Heart left ventricle (tissue), 16 donors: ENCODE measurements around the gene CDCA7. TPM values are rescaled to one million over a fixed set of nuclear protein-coding genes. Genes with fewer than 3 reads are reported as not detected.

Source experiments
- ATAC-seq, 4 donors: fragments of 200-7000 bp; cut with Tn5 transposase; one replicate each; pipeline ENCODE4 v1.9.1; 2020 to 2022; ENCODE audit warnings: moderate library complexity in 4 of 4, mild to moderate bottlenecking in 3 of 4, moderate number of reproducible peaks in 1 of 4
- DNase-seq, 5 donors: peaks; one replicate each; pipeline ENCODE4 v3.0.0-alpha.2; 2020
- H3K27ac ChIP-seq, 12 donors: fragments of 200-600 bp; sonication (generic) in 4 of 12; one replicate each; pipeline versions ENCODE4 v1.5.0 to v1.8.0; 2016 to 2022; ENCODE audit warnings: mild to moderate bottlenecking in 2 of 12
- H3K27me3 ChIP-seq, 9 donors: fragments of 200-600 bp; sonication (generic) in 2 of 9; one replicate each; pipeline versions ENCODE4 v1.5.1 to v1.8.0; 2016 to 2022; ENCODE audit warnings: mild to moderate bottlenecking in 3 of 9
- H3K36me3 ChIP-seq, 9 donors: fragments of 200-600 bp; sonication (generic) in 2 of 9; one replicate each; pipeline versions ENCODE4 v1.5.0 to v1.8.0; 2018 to 2022; ENCODE audit warnings: mild to moderate bottlenecking in 2 of 9
- H3K4me1 ChIP-seq, 12 donors: fragments of 200-600 bp; sonication (generic) in 4 of 12; one replicate each; pipeline versions ENCODE4 v1.5.0 to v1.8.0; 2016 to 2022; ENCODE audit warnings: mild to moderate bottlenecking in 3 of 12
- H3K4me3 ChIP-seq, 12 donors: fragments of 200-600 bp; sonication (generic) in 4 of 12; one replicate each; pipeline versions ENCODE4 v1.5.0 to v1.8.0; 2017 to 2022; ENCODE audit warnings: mild to moderate bottlenecking in 9 of 12, moderate library complexity in 4 of 12
- H3K9me3 ChIP-seq, 12 donors: fragments of 200-600 bp; sonication (generic) in 4 of 12; one replicate each; pipeline versions ENCODE4 v1.5.0 to v1.8.0; 2016 to 2022; ENCODE audit warnings: mild to moderate bottlenecking in 1 of 12
- POLR2A ChIP-seq, 2 donors: fragments of 450-650 bp; IDR thresholded peaks; one replicate each; pipeline ENCODE4 v1.6.1; 2017; ENCODE audit warnings: antibody characterized with exemption in 2 of 2, mild to moderate bottlenecking in 2 of 2, moderate library complexity in 2 of 2
- WGBS, 4 donors: extraction: QIAGEN DNeasy Blood & Tissue Kit in 2 of 4; methylation state at CpG; one replicate each; pipeline versions ENCODE4 v1.1.5 to v1.1.7; 2013 to 2018; 5-methylcytosine and 5-hydroxymethylcytosine counted together
- intact Hi-C, 10 donors: fragments of 100-400 bp; cut with DNase I; formaldehyde crosslinking; loops; one replicate each; pipeline versions ENCODE4 v1.11.1 to v1.14.2; 2022
- polyA plus RNA-seq, 2 donors: library from polyadenylated mRNA; stranded (reverse); fragments of 200-250 nt; gene quantifications; one replicate each; pipeline ENCODE4 v1.2.3, GENCODE V29; 2013
- total RNA-seq, 9 donors: library from RNA; depleted of rRNA in 2 of 9; stranded (reverse); fragments of >200 nt in 2 of 9; fragmentation: NEBNext Ultra II Directional in 3 of 9; extraction: Animal tissue kit (Norgen Biotek cat#: 25700) in 3 of 9; gene quantifications; one replicate each; pipeline versions ENCODE4 v1.1.0 to v1.2.4, GENCODE V29; 2016 to 2023
- TF ChIP-seq, protein P1 (sequence below), 12 donors: fragments of 200-600 bp; sonication (generic) in 4 of 12; IDR thresholded peaks; one replicate each; pipeline versions ENCODE4 v1.5.0 to v1.8.0; 2018 to 2022; ENCODE audit warnings: antibody characterized with exemption in 12 of 12, mild to moderate bottlenecking in 5 of 12
- donor health status: ischemic (EF 13 %, LVEDD 7.1; RV severe dilation, severe dysfunction).
- donor health status: healthy with polysubstance abuse.
- donor health status: DM: no; HTN: yes; CAD: no.
- donor health status: DM: no; HTN: no; CAD: no.
- donor health status: ischemic (EF 25% LVEDD 6.9; RV normal size, moderate dysfunction).
- donor health status: ischemic (EF 25% LVEDD 5.7; RV mildly dilated, moderate dysfunction).
- donor health status: healthy.
- donor health status: DM: yes; HTN: yes; CAD: no.
- donor health status: ischemic (EF 35%, LVEDD 5.7; RV mildly dilated, moderate dysfunction).
- donor health status: nonischemic (EF 11% LVEDD 7.7; RV severe dilation, severe dysfunction).
- donor health status: DM: yes; HTN: yes; CAD: no.
- donor health status: PGD.
- donor health status: ischemic (EF 29% LVEDD 5.4; RV normal size, mild dysfunction).
- donor health status: nonischemic (EF 23%, LVEDD 6.1; RV moderate dilation, normal function).

The CDCA7 gene
- total and polyA plus RNA-seq, 11 donors, result 0.12 to 3.7 (median 0.91) TPM

GRCh38 chr2:173400760-173401159 is 46.1 kb downstream of the CDCA7 start:
- H3K27ac ChIP-seq, result no peak overlapping the region
- H3K27me3 ChIP-seq, result peaks cover 0 to 60% (median 8%) of the 10 kb centered on the region in 9 donors
- intact Hi-C loops, result loop anchor here (5.0 to 10.0 kb wide), 12 partner anchors 47 to 942 kb away; no protein-coding TSS in a partner anchor
- H3K4me3 ChIP-seq, result no peak overlapping the region
- H3K36me3 ChIP-seq, result no peaks in the 10 kb centered on the region
- no peaks in the 10 kb centered on the region for H3K9me3 ChIP-seq
- ATAC-seq (no peak), DNase-seq (no peak)
- H3K4me1 ChIP-seq, result peaks cover 0 to 13% (median 0%) of the 10 kb centered on the region in 12 donors
- TF ChIP-seq, protein P1, sequence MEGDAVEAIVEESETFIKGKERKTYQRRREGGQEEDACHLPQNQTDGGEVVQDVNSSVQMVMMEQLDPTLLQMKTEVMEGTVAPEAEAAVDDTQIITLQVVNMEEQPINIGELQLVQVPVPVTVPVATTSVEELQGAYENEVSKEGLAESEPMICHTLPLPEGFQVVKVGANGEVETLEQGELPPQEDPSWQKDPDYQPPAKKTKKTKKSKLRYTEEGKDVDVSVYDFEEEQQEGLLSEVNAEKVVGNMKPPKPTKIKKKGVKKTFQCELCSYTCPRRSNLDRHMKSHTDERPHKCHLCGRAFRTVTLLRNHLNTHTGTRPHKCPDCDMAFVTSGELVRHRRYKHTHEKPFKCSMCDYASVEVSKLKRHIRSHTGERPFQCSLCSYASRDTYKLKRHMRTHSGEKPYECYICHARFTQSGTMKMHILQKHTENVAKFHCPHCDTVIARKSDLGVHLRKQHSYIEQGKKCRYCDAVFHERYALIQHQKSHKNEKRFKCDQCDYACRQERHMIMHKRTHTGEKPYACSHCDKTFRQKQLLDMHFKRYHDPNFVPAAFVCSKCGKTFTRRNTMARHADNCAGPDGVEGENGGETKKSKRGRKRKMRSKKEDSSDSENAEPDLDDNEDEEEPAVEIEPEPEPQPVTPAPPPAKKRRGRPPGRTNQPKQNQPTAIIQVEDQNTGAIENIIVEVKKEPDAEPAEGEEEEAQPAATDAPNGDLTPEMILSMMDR (IDR thresholded peaks at IDR 0.05), result peak in 3 of 12 donors; percentile 7 to 19 (median 12)
- no peak for TF ChIP-seq POLR2A (IDR thresholded peaks at IDR 0.05)
- WGBS, 4 donors, result 34 to 54% (median 38%) methylated on average over 4 of the region's 4 CpGs

- Histone ChIP-seq H3K4me3 (peak overlapping the region in 9 of 12 donors; percentile 21 to 41 (median 31)), H3K27ac (no peak overlapping the region), H3K9me3 (no peaks in the 10 kb centered on the region), H3K4me1 (peaks cover 0 to 13% (median 0%) of the 10 kb centered on the region in 12 donors), H3K36me3 (no peaks in the 10 kb centered on the region), H3K27me3 (peaks cover 0 to 57% (median 8%) of the 10 kb centered on the region in 9 donors)
- ATAC-seq (peak in 2 of 4 donors; percentile 36 to 50), DNase-seq (no peak)
- TF ChIP-seq, protein P1 (IDR thresholded peaks at IDR 0.05), result no peak
- TF ChIP-seq POLR2A (IDR thresholded peaks at IDR 0.05), result no peak
- intact Hi-C loops, result loop anchor here (1.0 to 10.0 kb wide), 16 partner anchors 45 to 940 kb away; no protein-coding TSS in a partner anchor
- 12 to 19% (median 16%) methylated on average over 7 of the region's 7 CpGs for WGBS, 4 donors
These were observed 47.1 kb downstream of the CDCA7 start for GRCh38 chr2:173401716-173402326.

- ATAC-seq (peak; percentile 90 to 98 (median 96)), DNase-seq (peak; percentile 79 to 86 (median 81))
- Histone ChIP-seq H3K27ac (no peak overlapping the region), H3K4me1 (peaks cover 0 to 13% (median 0%) of the 10 kb centered on the region in 12 donors), H3K27me3 (peaks cover 0 to 57% (median 8%) of the 10 kb centered on the region in 9 donors), H3K4me3 (peak overlapping the region in 9 of 12 donors; percentile 21 to 41 (median 31)), H3K9me3 (no peaks in the 10 kb centered on the region), H3K36me3 (no peaks in the 10 kb centered on the region)
- intact Hi-C loops, result loop anchor here (1.0 to 10.0 kb wide), 16 partner anchors 45 to 940 kb away; no protein-coding TSS in a partner anchor
- 5 to 7% (median 5%) methylated on average over 21 of the region's 21 CpGs for WGBS, 4 donors
- TF ChIP-seq POLR2A (IDR thresholded peaks at IDR 0.05), result no peak
- TF ChIP-seq, protein P1 (IDR thresholded peaks at IDR 0.05), result peak; percentile 64 to 88 (median 83)
These were observed 47.8 kb downstream of the CDCA7 start for GRCh38 chr2:173402405-173402974.
